ENCODE results near the gene TRAF3. TPM values are rescaled to one million over a fixed set of nuclear protein-coding genes. Genes with fewer than 3 reads are reported as not detected.

TRAF3 gene
- total RNA-seq, 1 donor from 2014 or later: 14.0 TPM

DNA sequence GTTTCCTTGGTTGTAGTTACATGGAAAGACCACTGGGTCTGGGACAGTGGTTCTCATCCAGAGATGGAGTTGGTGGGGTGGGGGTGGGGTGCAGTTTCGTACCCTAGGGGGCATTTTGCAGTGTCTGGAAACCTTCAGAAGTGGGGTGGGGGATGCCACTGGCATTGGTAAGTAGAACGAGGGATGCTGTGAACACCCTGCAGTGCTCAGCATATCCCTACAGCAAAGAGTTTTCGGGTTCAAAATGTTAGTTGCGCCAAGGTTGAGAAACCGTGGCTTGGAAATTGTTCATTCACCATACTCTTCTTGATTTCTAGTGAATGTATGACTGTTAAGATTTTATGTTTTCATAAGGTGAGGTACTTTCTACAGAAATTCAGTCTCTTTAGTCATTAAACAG lies 28.7 kb downstream of the TRAF3 start:
- H3K27me3 ChIP-seq: no peaks in the 10 kb centered on the region
- intact Hi-C loops (cut with DNase I): no loop called here
- H3K9me3 ChIP-seq: no peaks in the 10 kb centered on the region
- no peak overlapping the region for H3K4me3 ChIP-seq
- no peak for DNase-seq (ENCODE audit: extremely low spot score in 2 of 2)
- no peaks in the 10 kb centered on the region for H3K36me3 ChIP-seq
- no peaks in the 10 kb centered on the region for H3K4me1 ChIP-seq
- no peak overlapping the region for H3K27ac ChIP-seq
- TF ChIP-seq POLR2AphosphoS5 (IDR thresholded peaks at IDR 0.05; ENCODE audit: insufficient read depth in 1 of 2, low read depth in 1 of 2): no peak
- TF ChIP-seq, protein P1, sequence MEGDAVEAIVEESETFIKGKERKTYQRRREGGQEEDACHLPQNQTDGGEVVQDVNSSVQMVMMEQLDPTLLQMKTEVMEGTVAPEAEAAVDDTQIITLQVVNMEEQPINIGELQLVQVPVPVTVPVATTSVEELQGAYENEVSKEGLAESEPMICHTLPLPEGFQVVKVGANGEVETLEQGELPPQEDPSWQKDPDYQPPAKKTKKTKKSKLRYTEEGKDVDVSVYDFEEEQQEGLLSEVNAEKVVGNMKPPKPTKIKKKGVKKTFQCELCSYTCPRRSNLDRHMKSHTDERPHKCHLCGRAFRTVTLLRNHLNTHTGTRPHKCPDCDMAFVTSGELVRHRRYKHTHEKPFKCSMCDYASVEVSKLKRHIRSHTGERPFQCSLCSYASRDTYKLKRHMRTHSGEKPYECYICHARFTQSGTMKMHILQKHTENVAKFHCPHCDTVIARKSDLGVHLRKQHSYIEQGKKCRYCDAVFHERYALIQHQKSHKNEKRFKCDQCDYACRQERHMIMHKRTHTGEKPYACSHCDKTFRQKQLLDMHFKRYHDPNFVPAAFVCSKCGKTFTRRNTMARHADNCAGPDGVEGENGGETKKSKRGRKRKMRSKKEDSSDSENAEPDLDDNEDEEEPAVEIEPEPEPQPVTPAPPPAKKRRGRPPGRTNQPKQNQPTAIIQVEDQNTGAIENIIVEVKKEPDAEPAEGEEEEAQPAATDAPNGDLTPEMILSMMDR (IDR thresholded peaks at IDR 0.05): no peak
- no peak for TF ChIP-seq POLR2A (IDR thresholded peaks at IDR 0.05)

DNA sequence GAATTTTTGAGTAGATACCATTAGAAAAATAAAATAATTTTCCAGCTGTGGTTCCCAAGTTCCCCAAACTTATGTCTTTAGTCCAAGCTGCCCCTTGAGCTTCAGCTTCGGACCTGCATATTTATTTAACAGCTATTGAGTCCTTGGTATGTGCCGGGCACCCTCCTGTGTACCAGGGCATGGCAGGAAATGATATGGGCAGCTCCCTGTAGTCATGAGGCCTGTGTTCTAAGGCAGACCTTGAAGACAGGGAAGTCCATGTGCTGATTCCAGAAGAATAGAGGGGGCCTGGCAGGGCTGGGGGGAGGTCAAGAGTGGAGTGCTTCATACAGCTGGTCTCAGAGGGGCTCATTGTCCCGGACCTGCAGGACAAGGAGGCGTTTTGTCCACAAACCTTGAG lies 29.2 kb downstream of the TRAF3 start:
- Histone ChIP-seq H3K9me3 (no peaks in the 10 kb centered on the region), H3K4me3 (no peak overlapping the region), H3K36me3 (no peaks in the 10 kb centered on the region), H3K27me3 (no peaks in the 10 kb centered on the region), H3K4me1 (no peaks in the 10 kb centered on the region), H3K27ac (no peak overlapping the region)
- intact Hi-C loops (cut with DNase I): no loop called here
- DNase-seq (ENCODE audit: extremely low spot score in 2 of 2): no peak
- TF ChIP-seq POLR2AphosphoS5 (IDR thresholded peaks at IDR 0.05; ENCODE audit: insufficient read depth in 1 of 2, low read depth in 1 of 2): no peak
- TF ChIP-seq POLR2A (IDR thresholded peaks at IDR 0.05): no peak
- TF ChIP-seq, protein P1 (IDR thresholded peaks at IDR 0.05): no peak

DNA sequence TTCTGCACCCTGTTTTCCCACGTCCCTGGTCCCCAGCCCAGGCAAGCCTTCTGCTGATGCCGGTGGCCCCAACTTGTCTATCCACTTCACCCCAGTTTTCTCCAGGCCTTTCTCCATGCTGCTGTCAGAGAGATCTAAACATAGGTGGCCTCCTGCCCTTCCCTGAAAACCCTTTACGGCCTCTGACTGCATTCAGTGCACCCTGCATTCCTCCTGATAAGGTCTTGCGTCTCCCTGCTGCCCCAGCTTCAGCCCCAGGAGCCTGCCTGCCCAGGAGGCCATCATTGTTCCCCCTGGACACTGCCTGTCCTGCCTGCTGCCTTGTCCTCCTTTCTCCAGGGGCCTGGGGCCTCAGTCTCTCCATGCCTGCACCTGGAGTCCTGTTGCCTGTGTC lies 29.8 kb downstream of the TRAF3 start:
- Histone ChIP-seq H3K4me3 (no peak overlapping the region), H3K36me3 (no peaks in the 10 kb centered on the region), H3K9me3 (no peaks in the 10 kb centered on the region), H3K4me1 (no peaks in the 10 kb centered on the region), H3K27ac (no peak overlapping the region), H3K27me3 (no peaks in the 10 kb centered on the region)
- TF ChIP-seq, protein P1 (IDR thresholded peaks at IDR 0.05): no peak
- no peak for TF ChIP-seq POLR2AphosphoS5 (IDR thresholded peaks at IDR 0.05; ENCODE audit: insufficient read depth in 1 of 2, low read depth in 1 of 2)
- no peak for TF ChIP-seq POLR2A (IDR thresholded peaks at IDR 0.05)
- DNase-seq (ENCODE audit: extremely low spot score in 2 of 2): no peak
- intact Hi-C loops (cut with DNase I): no loop called here

DNA sequence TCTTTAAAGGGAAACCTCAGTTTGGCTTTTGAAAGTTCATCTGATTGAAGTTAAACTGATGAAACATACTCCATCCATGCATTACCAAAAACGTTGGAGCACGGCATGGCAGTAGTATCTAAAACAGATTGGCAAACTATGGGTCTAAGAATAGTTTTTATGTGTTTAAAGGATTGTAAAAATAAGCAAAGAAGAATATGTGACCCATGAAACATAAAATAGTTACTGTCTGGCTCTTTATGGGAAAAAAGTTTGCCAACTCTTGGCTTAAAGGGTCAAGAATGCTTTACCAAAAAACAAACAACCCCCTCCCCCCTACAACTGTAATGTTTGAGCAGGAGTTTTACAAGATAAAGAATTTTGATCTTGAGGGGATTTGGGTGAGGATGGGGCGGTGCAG lies 32.6 kb downstream of the TRAF3 start:
- H3K27ac ChIP-seq: no peak overlapping the region
- no peaks in the 10 kb centered on the region for H3K36me3 ChIP-seq
- no peak for DNase-seq (ENCODE audit: extremely low spot score in 2 of 2)
- H3K27me3 ChIP-seq: no peaks in the 10 kb centered on the region
- no peak overlapping the region for H3K4me3 ChIP-seq
- intact Hi-C loops (cut with DNase I): no loop called here
- H3K4me1 ChIP-seq: no peaks in the 10 kb centered on the region
- H3K9me3 ChIP-seq: no peaks in the 10 kb centered on the region
- TF ChIP-seq, protein P1 (IDR thresholded peaks at IDR 0.05): no peak
- TF ChIP-seq POLR2AphosphoS5 (IDR thresholded peaks at IDR 0.05; ENCODE audit: insufficient read depth in 1 of 2, low read depth in 1 of 2) (no peak), POLR2A (IDR thresholded peaks at IDR 0.05) (no peak)

DNA sequence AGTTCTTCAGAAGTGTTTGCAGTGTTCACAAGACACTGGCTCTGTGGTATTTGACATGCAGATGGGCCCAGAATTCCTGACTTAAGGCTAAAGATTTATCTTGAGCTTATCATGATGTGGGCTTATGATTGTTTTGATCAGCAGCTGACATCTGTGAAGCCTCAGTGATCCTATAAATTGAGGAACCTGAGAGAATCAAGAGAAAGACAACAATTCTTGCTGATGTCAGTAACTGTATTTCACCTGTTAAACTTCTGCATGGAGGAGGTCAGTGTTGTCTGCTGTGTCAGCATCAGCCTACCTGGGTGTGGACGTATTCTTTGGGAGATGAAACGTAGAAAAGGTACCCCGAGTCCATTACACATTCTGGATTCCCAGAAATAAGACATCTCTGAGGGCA lies 33.3 kb downstream of the TRAF3 start:
- Histone ChIP-seq H3K4me1 (no peaks in the 10 kb centered on the region), H3K36me3 (no peaks in the 10 kb centered on the region), H3K4me3 (no peak overlapping the region), H3K27me3 (no peaks in the 10 kb centered on the region), H3K9me3 (no peaks in the 10 kb centered on the region), H3K27ac (no peak overlapping the region)
- no peak for DNase-seq (ENCODE audit: extremely low spot score in 2 of 2)
- intact Hi-C loops (cut with DNase I): no loop called here
- TF ChIP-seq, protein P1 (IDR thresholded peaks at IDR 0.05): no peak
- TF ChIP-seq POLR2A (IDR thresholded peaks at IDR 0.05) (no peak), POLR2AphosphoS5 (IDR thresholded peaks at IDR 0.05; ENCODE audit: insufficient read depth in 1 of 2, low read depth in 1 of 2) (no peak)
